Right lobe of liver (tissue), 4 donors: Measurements from ENCODE around the gene ELSPBP1.

Experiments
- POLR2A ChIP-seq: fragments of 450-650 bp; IDR thresholded peaks from one replicate; pipeline ENCODE4 v1.6.1; 2017; ENCODE audit warnings: antibody characterized with exemption, mild to moderate bottlenecking
- TF ChIP-seq, protein P1 (sequence below), 4 donors: fragments of 200-600 bp in 3 of 4; fragments of 450-650 bp in 1 of 4; IDR thresholded peaks; one replicate each; pipeline versions ENCODE4 v1.5.1 to v1.8.0; 2016 to 2022; ENCODE audit warnings: antibody characterized with exemption in 4 of 4, mild to moderate bottlenecking in 2 of 4
- donor health status: DM: no; HTN: no; CAD: no.
- donor health status: DM: no; HTN: no; CAD: no.
- donor health status: DM: no; HTN: yes; CAD: no.

DNA sequence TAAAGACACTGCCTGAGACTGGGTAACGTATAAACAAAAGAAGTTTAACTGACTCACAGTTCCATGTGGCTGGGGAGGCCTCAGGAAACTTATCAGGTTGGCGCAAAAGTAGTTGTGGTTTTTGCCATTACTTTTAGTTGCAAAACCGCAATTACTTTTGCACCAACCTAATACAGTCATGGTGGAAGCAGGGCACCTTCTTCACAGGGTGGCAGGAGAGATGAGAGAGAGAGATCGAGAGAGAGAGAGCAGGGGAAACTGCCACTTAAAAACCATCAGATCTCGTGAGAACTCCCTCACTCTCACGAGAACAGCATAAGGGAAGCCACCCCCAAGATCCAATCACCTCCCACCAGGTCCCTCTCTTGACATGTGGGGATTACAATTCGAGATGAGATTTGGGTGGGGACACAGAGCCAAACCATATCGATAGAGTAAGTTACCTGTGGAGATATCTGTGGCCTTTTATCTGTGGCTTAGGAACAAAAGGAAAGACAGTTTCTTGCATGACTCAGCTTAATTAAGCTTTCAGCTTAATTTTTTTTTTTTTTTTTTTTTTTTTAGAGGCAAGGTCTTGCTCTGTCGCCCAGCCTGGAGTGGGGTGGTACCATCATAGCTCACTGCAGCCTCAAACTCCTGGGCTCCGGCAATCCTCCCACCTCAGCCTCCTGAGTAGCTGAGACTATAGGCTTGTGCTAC lies 57.1 kb downstream of the ELSPBP1 start:
- TF ChIP-seq, protein P1, sequence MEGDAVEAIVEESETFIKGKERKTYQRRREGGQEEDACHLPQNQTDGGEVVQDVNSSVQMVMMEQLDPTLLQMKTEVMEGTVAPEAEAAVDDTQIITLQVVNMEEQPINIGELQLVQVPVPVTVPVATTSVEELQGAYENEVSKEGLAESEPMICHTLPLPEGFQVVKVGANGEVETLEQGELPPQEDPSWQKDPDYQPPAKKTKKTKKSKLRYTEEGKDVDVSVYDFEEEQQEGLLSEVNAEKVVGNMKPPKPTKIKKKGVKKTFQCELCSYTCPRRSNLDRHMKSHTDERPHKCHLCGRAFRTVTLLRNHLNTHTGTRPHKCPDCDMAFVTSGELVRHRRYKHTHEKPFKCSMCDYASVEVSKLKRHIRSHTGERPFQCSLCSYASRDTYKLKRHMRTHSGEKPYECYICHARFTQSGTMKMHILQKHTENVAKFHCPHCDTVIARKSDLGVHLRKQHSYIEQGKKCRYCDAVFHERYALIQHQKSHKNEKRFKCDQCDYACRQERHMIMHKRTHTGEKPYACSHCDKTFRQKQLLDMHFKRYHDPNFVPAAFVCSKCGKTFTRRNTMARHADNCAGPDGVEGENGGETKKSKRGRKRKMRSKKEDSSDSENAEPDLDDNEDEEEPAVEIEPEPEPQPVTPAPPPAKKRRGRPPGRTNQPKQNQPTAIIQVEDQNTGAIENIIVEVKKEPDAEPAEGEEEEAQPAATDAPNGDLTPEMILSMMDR (IDR thresholded peaks at IDR 0.05): no peak
- TF ChIP-seq POLR2A: no peak
